Upper lobe of left lung (tissue), 6 donors: ENCODE measurements around the gene CARMIL1. TPM values are rescaled to one million over a fixed set of nuclear protein-coding genes. Genes with fewer than 3 reads are reported as not detected.

Experiments used
- ATAC-seq, 2 donors: fragments of 200-7000 bp; cut with Tn5 transposase; one replicate each; pipeline ENCODE4 v1.9.1; 2022; ENCODE audit warnings: mild to moderate bottlenecking in 2 of 2, moderate library complexity in 2 of 2; ENCODE audit not compliant: low FRiP score in 2 of 2
- DNase-seq, 2 donors: peaks; one replicate each; pipeline ENCODE4 v3.0.0-alpha.2; 2019 to 2020
- H3K27ac ChIP-seq, 4 donors: fragments of 200-600 bp; sonication (generic); one replicate each; pipeline ENCODE4 v1.5.1; 2016 to 2019
- H3K27me3 ChIP-seq, 4 donors: fragments of 200-600 bp; sonication (generic); one replicate each; pipeline ENCODE4 v1.5.1; 2017 to 2019
- H3K36me3 ChIP-seq, 4 donors: fragments of 200-600 bp; sonication (generic); one replicate each; pipeline ENCODE4 v1.5.1; 2016 to 2019
- H3K4me1 ChIP-seq, 4 donors: fragments of 200-600 bp; sonication (generic); one replicate each; pipeline ENCODE4 v1.5.1; 2018 to 2019
- H3K4me3 ChIP-seq, 4 donors: fragments of 200-600 bp; sonication (generic); one replicate each; pipeline ENCODE4 v1.5.1; 2017 to 2019; ENCODE audit warnings: mild to moderate bottlenecking in 2 of 4, moderate library complexity in 1 of 4
- H3K9me3 ChIP-seq, 4 donors: fragments of 200-600 bp; sonication (generic); one replicate each; pipeline ENCODE4 v1.5.1; 2018 to 2019
- CTCF ChIP-seq, 6 experiments: fragments of 450-650 bp in 4 of 6; fragments of 200-600 bp in 2 of 6; sonication (generic) in 2 of 6; IDR thresholded peaks; one replicate each; pipeline ENCODE4 v1.5.1; 2016 to 2019; ENCODE audit warnings: antibody characterized with exemption in 6 of 6
- EP300 ChIP-seq, 4 donors: sonication (generic); formaldehyde crosslinking; IDR thresholded peaks; one replicate each; pipeline ENCODE4 v1.5.1; 2017; ENCODE audit warnings: antibody characterized with exemption in 4 of 4, control low read depth in 2 of 4
- POLR2A ChIP-seq, 4 donors: fragments of 450-650 bp; IDR thresholded peaks; one replicate each; pipeline ENCODE4 v1.5.1; 2016 to 2017; ENCODE audit warnings: antibody characterized with exemption in 4 of 4, mild to moderate bottlenecking in 2 of 4
- POLR2AphosphoS5 ChIP-seq, 2 donors: sonication (generic); formaldehyde crosslinking; IDR thresholded peaks; one replicate each; pipeline ENCODE4 v1.5.1; 2017; ENCODE audit warnings: antibody characterized with exemption in 2 of 2
- WGBS, 2 donors: methylation state at CpG; one replicate each; pipeline ENCODE4 v1.1.5; 2017 to 2018; 5-methylcytosine and 5-hydroxymethylcytosine counted together
- total RNA-seq, 6 donors: library from RNA; depleted of rRNA in 4 of 6; stranded (reverse); fragments of >200 nt in 4 of 6; gene quantifications; one replicate each; pipeline versions ENCODE4 v1.1.0 to v1.2.1, GENCODE V29; 2016 to 2021
- donor health status: DM: no; HTN: no; CAD: no; lungs with moderate emphysema.
- donor health status: DM: no; HTN: yes; CAD: no; lungs with severe emphysema.

The CARMIL1 gene
- total RNA-seq, 6 donors from 2014 or later = 19.8 to 78.6 (median 44.9) TPM

- ATAC-seq (no peak), DNase-seq (no peak)
- no peak overlapping the region for H3K27ac ChIP-seq
- WGBS, 2 donors = 25 to 35% methylated on average over 2 of the region's 2 CpGs
- no peak overlapping the region for H3K4me3 ChIP-seq
- TF ChIP-seq POLR2AphosphoS5 (IDR thresholded peaks at IDR 0.05) (no peak), CTCF (IDR thresholded peaks at IDR 0.05) (no peak), EP300 (IDR thresholded peaks at IDR 0.05) (no peak), POLR2A (IDR thresholded peaks at IDR 0.05) (no peak)
- H3K36me3 ChIP-seq = no peaks in the 10 kb centered on the region
- no peaks in the 10 kb centered on the region for H3K27me3 ChIP-seq
- no peaks in the 10 kb centered on the region for H3K9me3 ChIP-seq
- peaks cover 2 to 31% (median 23%) of the 10 kb centered on the region in 4 donors for H3K4me1 ChIP-seq
These were observed 84.3 kb downstream of the CARMIL1 start for GRCh38 chr6:25363427-25363826.

- ATAC-seq = no peak
- TF ChIP-seq POLR2A (IDR thresholded peaks at IDR 0.05) (no peak), POLR2AphosphoS5 (IDR thresholded peaks at IDR 0.05) (no peak), EP300 (IDR thresholded peaks at IDR 0.05) (no peak), CTCF (IDR thresholded peaks at IDR 0.05) (no peak)
- no peak overlapping the region for H3K27ac ChIP-seq
- 93 to 95% methylated on average over 5 of the region's 5 CpGs for WGBS, 2 donors
- H3K36me3 ChIP-seq = no peaks in the 10 kb centered on the region
- H3K4me3 ChIP-seq = no peak overlapping the region
- no peaks in the 10 kb centered on the region for H3K9me3 ChIP-seq
- no peaks in the 10 kb centered on the region for H3K27me3 ChIP-seq
- H3K4me1 ChIP-seq = peaks cover 6 to 40% (median 20%) of the 10 kb centered on the region in 4 donors
- DNase-seq = no peak
These were observed 86.0 kb downstream of the CARMIL1 start for GRCh38 chr6:25365154-25365553.

GRCh38 chr6:25366903-25367545, 87.8 kb downstream of the CARMIL1 start:
- TF ChIP-seq EP300 (IDR thresholded peaks at IDR 0.05) = no peak
- no peak for TF ChIP-seq POLR2A (IDR thresholded peaks at IDR 0.05)
- no peak for TF ChIP-seq CTCF (IDR thresholded peaks at IDR 0.05)
- TF ChIP-seq POLR2AphosphoS5 (IDR thresholded peaks at IDR 0.05) = no peak
- Histone ChIP-seq H3K27ac (peak overlapping the region in 1 of 4 donors; percentile 28), H3K9me3 (no peaks in the 10 kb centered on the region)

GRCh38 chr6:25369036-25369432, 89.9 kb downstream of the CARMIL1 start:
- TF ChIP-seq POLR2A (IDR thresholded peaks at IDR 0.05) = no peak
- no peak for TF ChIP-seq EP300 (IDR thresholded peaks at IDR 0.05)
- no peak for TF ChIP-seq POLR2AphosphoS5 (IDR thresholded peaks at IDR 0.05)
- TF ChIP-seq CTCF (IDR thresholded peaks at IDR 0.05) = no peak
- H3K9me3 ChIP-seq = no peaks in the 10 kb centered on the region
- WGBS, 2 donors = 63 to 68% methylated on average over 6 of the region's 6 CpGs
- ATAC-seq (peak in 1 of 2 donors; percentile 72), DNase-seq (no peak)
- H3K27me3 ChIP-seq = no peaks in the 10 kb centered on the region
- H3K4me3 ChIP-seq = no peak overlapping the region
- H3K36me3 ChIP-seq = no peaks in the 10 kb centered on the region
- peak overlapping the region in 3 of 4 donors; percentile 36 to 50 (median 50) for H3K27ac ChIP-seq
- H3K4me1 ChIP-seq = peaks cover 6 to 28% (median 14%) of the 10 kb centered on the region in 4 donors

More at GRCh38 chr6:25366903-25367545, 87.8 kb downstream of the CARMIL1 start:
- no peak for ATAC-seq
- H3K4me1 ChIP-seq = peaks cover 6 to 40% (median 19%) of the 10 kb centered on the region in 4 donors
- DNase-seq = no peak
- H3K36me3 ChIP-seq = no peaks in the 10 kb centered on the region
- WGBS, 2 donors = 21 to 34% methylated on average over 1 of the region's 1 CpG
- no peak overlapping the region for H3K4me3 ChIP-seq
- H3K27me3 ChIP-seq = no peaks in the 10 kb centered on the region
